ENCODE data around the gene GDPD2.

Gene GDPD2

DNA sequence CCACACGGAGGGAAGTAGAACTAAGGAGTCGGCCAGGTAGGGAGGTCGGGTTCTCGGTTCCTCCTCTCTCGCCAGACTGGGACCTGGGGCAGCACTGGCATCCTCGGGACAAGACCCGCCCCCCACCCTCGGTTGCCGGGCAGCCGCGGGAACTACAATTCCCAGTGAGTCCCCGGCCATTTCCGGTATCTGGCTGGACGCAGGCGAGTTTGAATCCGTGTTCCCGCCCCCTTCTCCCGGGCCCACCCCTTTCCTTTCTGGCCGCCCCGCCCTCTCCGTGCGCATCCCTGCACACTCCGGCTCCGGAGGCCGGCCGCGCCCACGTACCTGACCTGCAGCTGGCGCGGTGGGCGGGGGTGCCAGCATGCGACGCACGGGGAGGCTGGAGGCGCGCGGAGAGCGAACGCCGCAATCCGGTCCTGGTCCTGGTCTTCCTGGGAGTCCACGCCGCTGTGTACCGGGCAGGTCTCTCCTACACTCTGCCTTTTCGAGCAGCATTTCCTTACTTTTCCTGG, 11.3 kb downstream of the GDPD2 start (continued):
- TF ChIP-seq, protein P1, sequence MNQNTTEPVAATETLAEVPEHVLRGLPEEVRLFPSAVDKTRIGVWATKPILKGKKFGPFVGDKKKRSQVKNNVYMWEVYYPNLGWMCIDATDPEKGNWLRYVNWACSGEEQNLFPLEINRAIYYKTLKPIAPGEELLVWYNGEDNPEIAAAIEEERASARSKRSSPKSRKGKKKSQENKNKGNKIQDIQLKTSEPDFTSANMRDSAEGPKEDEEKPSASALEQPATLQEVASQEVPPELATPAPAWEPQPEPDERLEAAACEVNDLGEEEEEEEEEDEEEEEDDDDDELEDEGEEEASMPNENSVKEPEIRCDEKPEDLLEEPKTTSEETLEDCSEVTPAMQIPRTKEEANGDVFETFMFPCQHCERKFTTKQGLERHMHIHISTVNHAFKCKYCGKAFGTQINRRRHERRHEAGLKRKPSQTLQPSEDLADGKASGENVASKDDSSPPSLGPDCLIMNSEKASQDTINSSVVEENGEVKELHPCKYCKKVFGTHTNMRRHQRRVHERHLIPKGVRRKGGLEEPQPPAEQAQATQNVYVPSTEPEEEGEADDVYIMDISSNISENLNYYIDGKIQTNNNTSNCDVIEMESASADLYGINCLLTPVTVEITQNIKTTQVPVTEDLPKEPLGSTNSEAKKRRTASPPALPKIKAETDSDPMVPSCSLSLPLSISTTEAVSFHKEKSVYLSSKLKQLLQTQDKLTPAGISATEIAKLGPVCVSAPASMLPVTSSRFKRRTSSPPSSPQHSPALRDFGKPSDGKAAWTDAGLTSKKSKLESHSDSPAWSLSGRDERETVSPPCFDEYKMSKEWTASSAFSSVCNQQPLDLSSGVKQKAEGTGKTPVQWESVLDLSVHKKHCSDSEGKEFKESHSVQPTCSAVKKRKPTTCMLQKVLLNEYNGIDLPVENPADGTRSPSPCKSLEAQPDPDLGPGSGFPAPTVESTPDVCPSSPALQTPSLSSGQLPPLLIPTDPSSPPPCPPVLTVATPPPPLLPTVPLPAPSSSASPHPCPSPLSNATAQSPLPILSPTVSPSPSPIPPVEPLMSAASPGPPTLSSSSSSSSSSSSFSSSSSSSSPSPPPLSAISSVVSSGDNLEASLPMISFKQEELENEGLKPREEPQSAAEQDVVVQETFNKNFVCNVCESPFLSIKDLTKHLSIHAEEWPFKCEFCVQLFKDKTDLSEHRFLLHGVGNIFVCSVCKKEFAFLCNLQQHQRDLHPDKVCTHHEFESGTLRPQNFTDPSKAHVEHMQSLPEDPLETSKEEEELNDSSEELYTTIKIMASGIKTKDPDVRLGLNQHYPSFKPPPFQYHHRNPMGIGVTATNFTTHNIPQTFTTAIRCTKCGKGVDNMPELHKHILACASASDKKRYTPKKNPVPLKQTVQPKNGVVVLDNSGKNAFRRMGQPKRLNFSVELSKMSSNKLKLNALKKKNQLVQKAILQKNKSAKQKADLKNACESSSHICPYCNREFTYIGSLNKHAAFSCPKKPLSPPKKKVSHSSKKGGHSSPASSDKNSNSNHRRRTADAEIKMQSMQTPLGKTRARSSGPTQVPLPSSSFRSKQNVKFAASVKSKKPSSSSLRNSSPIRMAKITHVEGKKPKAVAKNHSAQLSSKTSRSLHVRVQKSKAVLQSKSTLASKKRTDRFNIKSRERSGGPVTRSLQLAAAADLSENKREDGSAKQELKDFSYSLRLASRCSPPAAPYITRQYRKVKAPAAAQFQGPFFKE (tag by site-specific recombination; IDR thresholded peaks at IDR 0.05; ENCODE audit: borderline replicate concordance) = no peak
- TF ChIP-seq KLF8 (tag by site-specific recombination; IDR thresholded peaks at IDR 0.05) (no peak), ZNF174 (tag by site-specific recombination; IDR thresholded peaks at IDR 0.05) (no peak), ZNF24 (tag by site-specific recombination; IDR thresholded peaks at IDR 0.05) (no peak), ZNF514 (tag by site-specific recombination; IDR thresholded peaks at IDR 0.05) (no peak), OVOL3 (tag by site-specific recombination; IDR thresholded peaks at IDR 0.05) (no peak), SP2 (tag by site-specific recombination; IDR thresholded peaks at IDR 0.05) (peak; percentile 84), ZEB2 (tag by site-specific recombination; IDR thresholded peaks at IDR 0.05) (no peak), ZNF660 (tag by site-specific recombination; IDR thresholded peaks at IDR 0.05) (no peak), ZNF791 (tag by site-specific recombination; IDR thresholded peaks at IDR 0.05) (no peak), ZNF621 (tag by site-specific recombination; IDR thresholded peaks at IDR 0.05) (no peak), ZNF16 (tag by site-specific recombination; IDR thresholded peaks at IDR 0.05; ENCODE audit: low read depth) (no peak), ZNF132 (tag by site-specific recombination; IDR thresholded peaks at IDR 0.05; ENCODE audit: borderline replicate concordance) (no peak), ZNF785 (tag by site-specific recombination; IDR thresholded peaks at IDR 0.05) (no peak), SCRT1 (tag by site-specific recombination; IDR thresholded peaks at IDR 0.05; ENCODE audit: borderline replicate concordance) (no peak), ZNF335 (tag by site-specific recombination; conservative IDR thresholded peaks at IDR 0.05) (peak; percentile 73)
- TF ChIP-seq, protein P2, sequence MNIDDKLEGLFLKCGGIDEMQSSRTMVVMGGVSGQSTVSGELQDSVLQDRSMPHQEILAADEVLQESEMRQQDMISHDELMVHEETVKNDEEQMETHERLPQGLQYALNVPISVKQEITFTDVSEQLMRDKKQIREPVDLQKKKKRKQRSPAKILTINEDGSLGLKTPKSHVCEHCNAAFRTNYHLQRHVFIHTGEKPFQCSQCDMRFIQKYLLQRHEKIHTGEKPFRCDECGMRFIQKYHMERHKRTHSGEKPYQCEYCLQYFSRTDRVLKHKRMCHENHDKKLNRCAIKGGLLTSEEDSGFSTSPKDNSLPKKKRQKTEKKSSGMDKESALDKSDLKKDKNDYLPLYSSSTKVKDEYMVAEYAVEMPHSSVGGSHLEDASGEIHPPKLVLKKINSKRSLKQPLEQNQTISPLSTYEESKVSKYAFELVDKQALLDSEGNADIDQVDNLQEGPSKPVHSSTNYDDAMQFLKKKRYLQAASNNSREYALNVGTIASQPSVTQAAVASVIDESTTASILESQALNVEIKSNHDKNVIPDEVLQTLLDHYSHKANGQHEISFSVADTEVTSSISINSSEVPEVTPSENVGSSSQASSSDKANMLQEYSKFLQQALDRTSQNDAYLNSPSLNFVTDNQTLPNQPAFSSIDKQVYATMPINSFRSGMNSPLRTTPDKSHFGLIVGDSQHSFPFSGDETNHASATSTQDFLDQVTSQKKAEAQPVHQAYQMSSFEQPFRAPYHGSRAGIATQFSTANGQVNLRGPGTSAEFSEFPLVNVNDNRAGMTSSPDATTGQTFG (tag by site-specific recombination; IDR thresholded peaks at IDR 0.05; ENCODE audit: borderline replicate concordance) = no peak
- TF ChIP-seq, protein P3, sequence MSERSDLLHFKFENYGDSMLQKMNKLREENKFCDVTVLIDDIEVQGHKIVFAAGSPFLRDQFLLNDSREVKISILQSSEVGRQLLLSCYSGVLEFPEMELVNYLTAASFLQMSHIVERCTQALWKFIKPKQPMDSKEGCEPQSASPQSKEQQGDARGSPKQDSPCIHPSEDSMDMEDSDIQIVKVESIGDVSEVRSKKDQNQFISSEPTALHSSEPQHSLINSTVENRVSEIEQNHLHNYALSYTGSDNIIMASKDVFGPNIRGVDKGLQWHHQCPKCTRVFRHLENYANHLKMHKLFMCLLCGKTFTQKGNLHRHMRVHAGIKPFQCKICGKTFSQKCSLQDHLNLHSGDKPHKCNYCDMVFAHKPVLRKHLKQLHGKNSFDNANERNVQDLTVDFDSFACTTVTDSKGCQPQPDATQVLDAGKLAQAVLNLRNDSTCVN (tag by site-specific recombination; optimal IDR thresholded peaks at IDR 0.05) = peak; percentile 71
- TF ChIP-seq, protein P4, sequence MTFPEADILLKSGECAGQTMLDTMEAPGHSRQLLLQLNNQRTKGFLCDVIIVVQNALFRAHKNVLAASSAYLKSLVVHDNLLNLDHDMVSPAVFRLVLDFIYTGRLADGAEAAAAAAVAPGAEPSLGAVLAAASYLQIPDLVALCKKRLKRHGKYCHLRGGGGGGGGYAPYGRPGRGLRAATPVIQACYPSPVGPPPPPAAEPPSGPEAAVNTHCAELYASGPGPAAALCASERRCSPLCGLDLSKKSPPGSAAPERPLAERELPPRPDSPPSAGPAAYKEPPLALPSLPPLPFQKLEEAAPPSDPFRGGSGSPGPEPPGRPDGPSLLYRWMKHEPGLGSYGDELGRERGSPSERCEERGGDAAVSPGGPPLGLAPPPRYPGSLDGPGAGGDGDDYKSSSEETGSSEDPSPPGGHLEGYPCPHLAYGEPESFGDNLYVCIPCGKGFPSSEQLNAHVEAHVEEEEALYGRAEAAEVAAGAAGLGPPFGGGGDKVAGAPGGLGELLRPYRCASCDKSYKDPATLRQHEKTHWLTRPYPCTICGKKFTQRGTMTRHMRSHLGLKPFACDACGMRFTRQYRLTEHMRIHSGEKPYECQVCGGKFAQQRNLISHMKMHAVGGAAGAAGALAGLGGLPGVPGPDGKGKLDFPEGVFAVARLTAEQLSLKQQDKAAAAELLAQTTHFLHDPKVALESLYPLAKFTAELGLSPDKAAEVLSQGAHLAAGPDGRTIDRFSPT (tag by site-specific recombination; IDR thresholded peaks at IDR 0.05) = no peak; the same call in 1 of the 2 replicates
- TF ChIP-seq, protein P5, sequence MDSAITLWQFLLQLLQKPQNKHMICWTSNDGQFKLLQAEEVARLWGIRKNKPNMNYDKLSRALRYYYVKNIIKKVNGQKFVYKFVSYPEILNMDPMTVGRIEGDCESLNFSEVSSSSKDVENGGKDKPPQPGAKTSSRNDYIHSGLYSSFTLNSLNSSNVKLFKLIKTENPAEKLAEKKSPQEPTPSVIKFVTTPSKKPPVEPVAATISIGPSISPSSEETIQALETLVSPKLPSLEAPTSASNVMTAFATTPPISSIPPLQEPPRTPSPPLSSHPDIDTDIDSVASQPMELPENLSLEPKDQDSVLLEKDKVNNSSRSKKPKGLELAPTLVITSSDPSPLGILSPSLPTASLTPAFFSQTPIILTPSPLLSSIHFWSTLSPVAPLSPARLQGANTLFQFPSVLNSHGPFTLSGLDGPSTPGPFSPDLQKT (IDR thresholded peaks at IDR 0.05; ENCODE audit: borderline replicate concordance, low read depth, low read length) = no peak
- TF ChIP-seq, protein P6, sequence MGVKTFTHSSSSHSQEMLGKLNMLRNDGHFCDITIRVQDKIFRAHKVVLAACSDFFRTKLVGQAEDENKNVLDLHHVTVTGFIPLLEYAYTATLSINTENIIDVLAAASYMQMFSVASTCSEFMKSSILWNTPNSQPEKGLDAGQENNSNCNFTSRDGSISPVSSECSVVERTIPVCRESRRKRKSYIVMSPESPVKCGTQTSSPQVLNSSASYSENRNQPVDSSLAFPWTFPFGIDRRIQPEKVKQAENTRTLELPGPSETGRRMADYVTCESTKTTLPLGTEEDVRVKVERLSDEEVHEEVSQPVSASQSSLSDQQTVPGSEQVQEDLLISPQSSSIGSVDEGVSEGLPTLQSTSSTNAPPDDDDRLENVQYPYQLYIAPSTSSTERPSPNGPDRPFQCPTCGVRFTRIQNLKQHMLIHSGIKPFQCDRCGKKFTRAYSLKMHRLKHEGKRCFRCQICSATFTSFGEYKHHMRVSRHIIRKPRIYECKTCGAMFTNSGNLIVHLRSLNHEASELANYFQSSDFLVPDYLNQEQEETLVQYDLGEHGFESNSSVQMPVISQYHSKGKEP (tag by site-specific recombination; IDR thresholded peaks at IDR 0.05) = no peak
- TF ChIP-seq, protein P7, sequence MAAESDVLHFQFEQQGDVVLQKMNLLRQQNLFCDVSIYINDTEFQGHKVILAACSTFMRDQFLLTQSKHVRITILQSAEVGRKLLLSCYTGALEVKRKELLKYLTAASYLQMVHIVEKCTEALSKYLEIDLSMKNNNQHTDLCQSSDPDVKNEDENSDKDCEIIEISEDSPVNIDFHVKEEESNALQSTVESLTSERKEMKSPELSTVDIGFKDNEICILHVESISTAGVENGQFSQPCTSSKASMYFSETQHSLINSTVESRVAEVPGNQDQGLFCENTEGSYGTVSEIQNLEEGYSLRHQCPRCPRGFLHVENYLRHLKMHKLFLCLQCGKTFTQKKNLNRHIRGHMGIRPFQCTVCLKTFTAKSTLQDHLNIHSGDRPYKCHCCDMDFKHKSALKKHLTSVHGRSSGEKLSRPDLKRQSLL (tag by site-specific recombination; IDR thresholded peaks at IDR 0.05) = no peak
